WTC11 (cell line): Measurements from ENCODE around the gene REPIN1. TPM values are rescaled to one million over a fixed set of nuclear protein-coding genes. Genes with fewer than 3 reads are reported as not detected.

ENCODE experiments used
- ATAC-seq: fragments of 200-7000 bp; cut with Tn5 transposase; 2 replicates; pipeline ENCODE4 v1.10.0; 2021; ENCODE audit warnings: mild to moderate bottlenecking, moderate library complexity
- CTCF ChIA-PET: fragments of 300-600 bp; sonication (Branson Sonifier 250); formaldehyde crosslinking; loops from one replicate; lab custom pipeline; 2021; ENCODE audit warnings: antibody characterized with exemption; lab: Charles Lee
- POLR2A ChIA-PET: fragments of 350-600 bp; sonication (Branson Sonifier 250); formaldehyde crosslinking; loops from one replicate; lab custom pipeline; 2021; ENCODE audit warnings: antibody characterized with exemption; lab: Charles Lee
- DNase-seq: peaks from one replicate; pipeline ENCODE4 v3.0.0; 2021; ENCODE audit warnings: low spot score
- H3K27ac Mint-ChIP-seq: 2 replicates; pipeline ENCODE4 v1.8.0; 2021; ENCODE audit warnings: mixed read lengths
- H3K27me3 Mint-ChIP-seq: 2 replicates; pipeline ENCODE4 v1.8.0; 2021; ENCODE audit warnings: low read depth, mild to moderate bottlenecking, moderate library complexity, mixed read lengths
- H3K36me3 Mint-ChIP-seq: 2 replicates; pipeline ENCODE4 v1.8.0; 2021; ENCODE audit warnings: mixed read lengths
- H3K4me1 Mint-ChIP-seq: 2 replicates; pipeline ENCODE4 v1.8.0; 2022; ENCODE audit warnings: mixed read lengths
- H3K4me3 Mint-ChIP-seq: 2 replicates; pipeline ENCODE4 v1.8.0; 2021; ENCODE audit warnings: mild to moderate bottlenecking, moderate library complexity, mixed read lengths
- H3K9me3 Mint-ChIP-seq: 2 replicates; pipeline ENCODE4 v1.8.0; 2021; ENCODE audit warnings: mixed read lengths
- CBFB ChIP-seq: sonication (generic); formaldehyde crosslinking; IDR thresholded peaks from 2 replicates; pipeline ENCODE4 v1.8.1; 2022; ENCODE audit warnings: mild to moderate bottlenecking, low read depth, missing genetic modification reagents
- CREB1 ChIP-seq: sonication (generic); formaldehyde crosslinking; IDR thresholded peaks from 2 replicates; pipeline ENCODE4 v1.8.0; 2023; ENCODE audit warnings: mild to moderate bottlenecking, missing genetic modification reagents
- CREM ChIP-seq: sonication (generic); formaldehyde crosslinking; IDR thresholded peaks from 2 replicates; pipeline ENCODE4 v1.8.1; 2022; ENCODE audit warnings: mild to moderate bottlenecking, missing genetic modification reagents, moderate library complexity
- E2F4 ChIP-seq: sonication (generic); formaldehyde crosslinking; IDR thresholded peaks from 2 replicates; pipeline ENCODE4 v1.8.1; 2022; ENCODE audit warnings: low read depth, mild to moderate bottlenecking, moderate library complexity, missing genetic modification reagents, borderline replicate concordance
- E2F5 ChIP-seq: sonication (generic); formaldehyde crosslinking; IDR thresholded peaks from 2 replicates; pipeline ENCODE4 v1.8.1; 2022; ENCODE audit warnings: mild to moderate bottlenecking, moderate library complexity, missing genetic modification reagents
- ETV6 ChIP-seq: sonication (generic); formaldehyde crosslinking; IDR thresholded peaks from 2 replicates; pipeline ENCODE4 v1.8.1; 2022; ENCODE audit warnings: mild to moderate bottlenecking, missing genetic modification reagents
- FOXJ3 ChIP-seq: sonication (generic); formaldehyde crosslinking; IDR thresholded peaks from 2 replicates; pipeline ENCODE4 v1.9.0; 2021; ENCODE audit warnings: missing genetic modification reagents, mild to moderate bottlenecking, borderline replicate concordance
- HMGA2 ChIP-seq: fragments of 250-450 bp; sonication (Bioruptor Pico); IDR thresholded peaks from 2 replicates; pipeline ENCODE4 v1.4.0; 2021; ENCODE audit warnings: mild to moderate bottlenecking, moderate library complexity
- MYBL2 ChIP-seq: sonication (generic); formaldehyde crosslinking; IDR thresholded peaks from 2 replicates; pipeline ENCODE4 v1.8.1; 2023; ENCODE audit warnings: mild to moderate bottlenecking, moderate library complexity, missing genetic modification reagents
- NFATC4 ChIP-seq: fragments of 250-450 bp; sonication (Bioruptor Pico); IDR thresholded peaks from 2 replicates; pipeline ENCODE4 v1.9.0; 2021; ENCODE audit warnings: mild to moderate bottlenecking
- RORB ChIP-seq: fragments of 250-450 bp; sonication (Bioruptor Pico); IDR thresholded peaks from 2 replicates; pipeline ENCODE4 v1.9.0; 2021; ENCODE audit warnings: mild to moderate bottlenecking
- SOX15 ChIP-seq: fragments of 250-450 bp; sonication (Bioruptor Pico); IDR thresholded peaks from 2 replicates; pipeline ENCODE4 v1.9.0; 2021; ENCODE audit warnings: mild to moderate bottlenecking
- USF2 ChIP-seq: sonication (generic); formaldehyde crosslinking; IDR thresholded peaks from 2 replicates; pipeline ENCODE4 v1.8.1; 2023; ENCODE audit warnings: mild to moderate bottlenecking, missing genetic modification reagents, moderate library complexity
- total RNA-seq: library from RNA; stranded (reverse); gene quantifications from 3 replicates; pipeline ENCODE4 v1.2.3, GENCODE V29; 2021
- TF ChIP-seq, protein P1 (sequence below): sonication (generic); formaldehyde crosslinking; IDR thresholded peaks from 2 replicates; pipeline ENCODE4 v1.8.0; 2022; ENCODE audit warnings: mild to moderate bottlenecking, missing genetic modification reagents
- TF ChIP-seq, protein P2 (sequence below): sonication (generic); formaldehyde crosslinking; IDR thresholded peaks from 2 replicates; pipeline ENCODE4 v1.8.1; 2023; ENCODE audit warnings: mild to moderate bottlenecking, missing genetic modification reagents
- TF ChIP-seq, protein P3 (sequence below): sonication (generic); formaldehyde crosslinking; IDR thresholded peaks from 2 replicates; pipeline ENCODE4 v1.8.0; 2023; ENCODE audit warnings: missing genetic modification reagents
- TF ChIP-seq, protein P4 (sequence below): fragments of 250-450 bp; sonication (Bioruptor Pico); IDR thresholded peaks from 2 replicates; pipeline ENCODE4 v1.9.0; 2021; ENCODE audit warnings: moderate library complexity, mild to moderate bottlenecking, inconsistent platforms, borderline replicate concordance

Gene REPIN1
- total RNA-seq, 1 experiment from 2014 or later: 130 TPM

GRCh38 chr7:150325901-150326300 lies 42.7 kb upstream of the REPIN1 start (continued):
- no peak for TF ChIP-seq SOX15 (CRISPR knock-in tag)
- TF ChIP-seq, protein P1, sequence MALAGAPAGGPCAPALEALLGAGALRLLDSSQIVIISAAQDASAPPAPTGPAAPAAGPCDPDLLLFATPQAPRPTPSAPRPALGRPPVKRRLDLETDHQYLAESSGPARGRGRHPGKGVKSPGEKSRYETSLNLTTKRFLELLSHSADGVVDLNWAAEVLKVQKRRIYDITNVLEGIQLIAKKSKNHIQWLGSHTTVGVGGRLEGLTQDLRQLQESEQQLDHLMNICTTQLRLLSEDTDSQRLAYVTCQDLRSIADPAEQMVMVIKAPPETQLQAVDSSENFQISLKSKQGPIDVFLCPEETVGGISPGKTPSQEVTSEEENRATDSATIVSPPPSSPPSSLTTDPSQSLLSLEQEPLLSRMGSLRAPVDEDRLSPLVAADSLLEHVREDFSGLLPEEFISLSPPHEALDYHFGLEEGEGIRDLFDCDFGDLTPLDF: no peak
- no peak for TF ChIP-seq E2F5

DNA sequence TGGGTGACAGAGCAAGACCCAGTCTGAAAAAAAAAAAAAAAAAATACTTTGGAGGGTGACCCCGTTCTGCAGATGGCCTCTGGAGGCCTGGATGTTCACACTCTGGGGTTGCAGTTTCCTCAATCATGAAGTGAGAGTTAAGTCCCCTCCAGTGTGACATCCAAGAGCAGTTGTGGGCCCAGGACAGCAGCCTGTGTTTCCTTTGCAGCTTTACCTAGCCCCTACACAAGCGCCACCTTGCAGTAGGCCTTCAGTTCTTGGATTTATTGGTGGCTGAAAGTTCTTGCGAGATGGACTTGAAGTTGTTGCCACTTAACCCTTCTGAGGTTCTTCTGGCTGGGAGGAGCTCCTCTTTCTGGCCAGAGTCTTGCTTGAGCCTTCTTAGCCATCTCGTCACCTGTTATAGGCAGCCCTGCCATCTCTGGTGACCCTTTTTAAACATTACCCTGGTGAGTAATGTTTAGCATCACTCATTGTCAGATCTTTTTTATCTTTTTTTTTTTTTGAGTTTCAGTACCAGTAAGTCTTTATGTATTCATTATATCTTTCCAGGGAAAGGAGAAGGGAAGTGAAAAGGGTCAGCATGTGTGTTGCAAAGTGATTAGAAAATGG lies 41.9 kb upstream of the REPIN1 start:
- POLR2A ChIA-PET: no interaction called here
- Mint-ChIP-seq H3K9me3 (no peaks in the 10 kb centered on the region), H3K27me3 (peaks cover 11% of the 10 kb centered on the region), H3K36me3 (peaks cover 34% of the 10 kb centered on the region), H3K4me1 (peaks cover 59% of the 10 kb centered on the region), H3K27ac (no peak overlapping the region), H3K4me3 (no peak overlapping the region)
- no peak for DNase-seq
- TF ChIP-seq MYBL2 (CRISPR knock-in tag): no peak
- TF ChIP-seq FOXJ3: no peak
- TF ChIP-seq, protein P2, sequence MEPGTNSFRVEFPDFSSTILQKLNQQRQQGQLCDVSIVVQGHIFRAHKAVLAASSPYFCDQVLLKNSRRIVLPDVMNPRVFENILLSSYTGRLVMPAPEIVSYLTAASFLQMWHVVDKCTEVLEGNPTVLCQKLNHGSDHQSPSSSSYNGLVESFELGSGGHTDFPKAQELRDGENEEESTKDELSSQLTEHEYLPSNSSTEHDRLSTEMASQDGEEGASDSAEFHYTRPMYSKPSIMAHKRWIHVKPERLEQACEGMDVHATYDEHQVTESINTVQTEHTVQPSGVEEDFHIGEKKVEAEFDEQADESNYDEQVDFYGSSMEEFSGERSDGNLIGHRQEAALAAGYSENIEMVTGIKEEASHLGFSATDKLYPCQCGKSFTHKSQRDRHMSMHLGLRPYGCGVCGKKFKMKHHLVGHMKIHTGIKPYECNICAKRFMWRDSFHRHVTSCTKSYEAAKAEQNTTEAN (CRISPR knock-in tag): no peak
- TF ChIP-seq, protein P3, sequence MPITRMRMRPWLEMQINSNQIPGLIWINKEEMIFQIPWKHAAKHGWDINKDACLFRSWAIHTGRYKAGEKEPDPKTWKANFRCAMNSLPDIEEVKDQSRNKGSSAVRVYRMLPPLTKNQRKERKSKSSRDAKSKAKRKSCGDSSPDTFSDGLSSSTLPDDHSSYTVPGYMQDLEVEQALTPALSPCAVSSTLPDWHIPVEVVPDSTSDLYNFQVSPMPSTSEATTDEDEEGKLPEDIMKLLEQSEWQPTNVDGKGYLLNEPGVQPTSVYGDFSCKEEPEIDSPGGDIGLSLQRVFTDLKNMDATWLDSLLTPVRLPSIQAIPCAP (CRISPR knock-in tag): no peak
- no peak for TF ChIP-seq CBFB (CRISPR knock-in tag)
- no peak for TF ChIP-seq ETV6 (CRISPR knock-in tag)
- ATAC-seq: no peak
- CTCF ChIA-PET: no interaction called here

- ATAC-seq (no peak), DNase-seq (no peak)
- POLR2A ChIA-PET: no interaction called here
- TF ChIP-seq NFATC4 (CRISPR knock-in tag) (no peak), CBFB (CRISPR knock-in tag) (no peak), HMGA2 (CRISPR knock-in tag) (no peak), USF2 (CRISPR knock-in tag) (no peak), RORB (CRISPR knock-in tag) (no peak)
- Mint-ChIP-seq H3K9me3 (no peaks in the 10 kb centered on the region), H3K36me3 (peaks cover 35% of the 10 kb centered on the region), H3K27ac (no peak overlapping the region), H3K27me3 (peaks cover 6% of the 10 kb centered on the region), H3K4me1 (peaks cover 58% of the 10 kb centered on the region), H3K4me3 (no peak overlapping the region)
- CTCF ChIA-PET: no interaction called here
Observed at GRCh38 chr7:150327308-150327707, 41.3 kb upstream of the REPIN1 start.

DNA sequence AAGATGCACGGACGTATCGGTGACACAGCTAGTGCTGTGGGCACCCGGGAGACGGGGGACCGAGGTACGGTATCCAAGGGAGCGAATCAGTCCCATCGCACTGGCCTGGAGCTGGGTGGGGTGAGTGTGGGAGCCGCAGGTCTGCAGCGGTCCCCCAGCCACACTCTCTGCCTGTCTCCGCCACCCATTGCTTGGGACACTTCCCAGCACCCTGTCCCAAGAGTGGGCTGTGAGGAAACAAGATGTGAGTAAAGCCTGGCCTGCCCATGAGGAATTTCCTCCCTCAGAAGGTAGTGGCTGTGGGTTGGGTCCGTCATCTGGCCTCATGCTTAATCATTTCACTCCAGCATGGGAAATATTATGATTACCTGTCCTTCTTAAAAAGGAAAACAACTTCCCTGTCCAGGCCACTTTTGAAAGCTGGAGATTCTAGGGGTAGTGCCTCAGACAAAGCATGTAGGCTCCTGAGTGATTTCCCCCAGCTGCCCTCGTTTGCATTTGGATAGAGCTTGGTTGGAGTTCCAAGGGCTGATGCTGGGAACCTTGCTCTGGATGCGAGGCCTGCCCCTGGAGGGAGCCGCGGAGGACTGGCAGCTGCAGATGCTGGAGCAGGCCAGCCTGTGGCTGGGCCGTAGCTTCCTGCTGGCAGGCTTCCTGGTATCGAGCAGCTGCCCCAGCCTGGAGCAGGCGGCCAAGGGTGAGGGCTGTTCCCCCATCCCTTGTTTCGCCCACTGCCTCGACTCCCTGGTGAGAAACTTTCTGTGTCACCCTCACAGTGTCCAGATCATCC lies 39.1 kb upstream of the REPIN1 start:
- ChIA-PET POLR2A (interaction anchor here (0.6 to 2.2 kb wide), 11 partner anchors 9 to 1039 kb away, joined by 3 to 9 read pairs (median 3); partner anchors contain the start of genes RARRES2 and REPIN1), CTCF (interaction anchor here (0.7 to 1.5 kb wide), 11 partner anchors 9 to 646 kb away, joined by 3 to 6 read pairs (median 4); no protein-coding TSS in a partner anchor)
- Mint-ChIP-seq H3K4me3 (peak overlapping the region; percentile 26; the same call in 1 of the 2 replicates), H3K27ac (peak overlapping the region; percentile 97), H3K4me1 (peaks cover 60% of the 10 kb centered on the region), H3K9me3 (no peaks in the 10 kb centered on the region), H3K27me3 (0 out of 2 replicates have a peak, but pooled peaks cover 2% of the 10 kb centered on the region), H3K36me3 (peaks cover 44% of the 10 kb centered on the region)
- ATAC-seq (peak; percentile 94), DNase-seq (peak; percentile 81)
- TF ChIP-seq CREM: 0 out of 2 replicates have a peak, but pooled peaks have one; percentile 17
- no peak for TF ChIP-seq HMGA2 (CRISPR knock-in tag)
- TF ChIP-seq CREB1: no peak
- no peak for TF ChIP-seq E2F4 (CRISPR knock-in tag)
- peak; percentile 49; the same call in 1 of the 2 replicates for TF ChIP-seq ETV6 (CRISPR knock-in tag)
- no peak for TF ChIP-seq E2F5
- 0 out of 2 replicates have a peak, but pooled peaks have one; percentile 30 for TF ChIP-seq MYBL2 (CRISPR knock-in tag)
- TF ChIP-seq, protein P4, sequence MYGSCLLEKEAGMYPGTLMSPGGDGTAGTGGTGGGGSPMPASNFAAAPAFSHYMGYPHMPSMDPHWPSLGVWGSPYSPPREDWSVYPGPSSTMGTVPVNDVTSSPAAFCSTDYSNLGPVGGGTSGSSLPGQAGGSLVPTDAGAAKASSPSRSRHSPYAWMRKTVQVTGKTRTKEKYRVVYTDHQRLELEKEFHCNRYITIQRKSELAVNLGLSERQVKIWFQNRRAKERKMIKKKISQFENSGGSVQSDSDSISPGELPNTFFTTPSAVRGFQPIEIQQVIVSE (CRISPR knock-in tag): no peak
